SU-DHL-6 (cell line): ENCODE measurements around the gene TNP2.

Experiments
- H2AFZ ChIP-seq: fragments of 200-600 bp; sonication (generic); 2 replicates; pipeline ENCODE4 v1.6.1; 2014; ENCODE audit warnings: low read depth, mild to moderate bottlenecking, moderate library complexity, mixed read lengths, antibody characterized with exemption, low read length; ENCODE audit not compliant: severe bottlenecking
- H3F3A ChIP-seq: fragments of 200-600 bp; shearing (Covaris generic); 2 replicates; pipeline ENCODE4 v1.6.0; 2016; ENCODE audit warnings: antibody characterized with exemption, mild to moderate bottlenecking; ENCODE audit not compliant: insufficient read depth
- H3K27ac ChIP-seq: fragments of 200-600 bp; sonication (generic); 2 replicates; pipeline ENCODE4 v1.5.1; 2016; ENCODE audit warnings: low read depth, mild to moderate bottlenecking, low read length, moderate library complexity, mixed read lengths
- H3K27me3 ChIP-seq: fragments of 200-600 bp; sonication (generic), shearing (Covaris generic); 2 replicates; pipeline ENCODE4 v1.6.0; 2014; ENCODE audit warnings: mild to moderate bottlenecking, low read length
- H3K36me3 ChIP-seq: fragments of 200-600 bp; sonication (generic); 2 replicates; pipeline ENCODE4 v1.6.1; 2014; ENCODE audit warnings: mild to moderate bottlenecking, low read length, mixed read lengths
- H3K4me2 ChIP-seq: fragments of 300-600, 200-600 bp; shearing (Covaris generic), sonication (generic); 2 replicates; pipeline ENCODE4 v1.6.0; 2014; ENCODE audit warnings: low read length, low read depth, mild to moderate bottlenecking; ENCODE audit not compliant: poor library complexity, severe bottlenecking
- H3K4me3 ChIP-seq: fragments of 200-600 bp; sonication (generic); 2 replicates; pipeline ENCODE4 v1.5.1; 2014; ENCODE audit warnings: antibody characterized with exemption, low read length, mild to moderate bottlenecking, mixed read lengths; ENCODE audit not compliant: insufficient read depth, poor library complexity, severe bottlenecking
- H3K79me2 ChIP-seq: fragments of 200-600 bp; sonication (generic); 2 replicates; pipeline ENCODE4 v1.6.1; 2014; ENCODE audit warnings: mild to moderate bottlenecking, low read length, moderate library complexity; ENCODE audit not compliant: insufficient read depth
- H3K9ac ChIP-seq: fragments of 200-600 bp; sonication (generic); 2 replicates; pipeline ENCODE4 v1.7.0; 2014; ENCODE audit warnings: mild to moderate bottlenecking, low read length
- H3K9me2 ChIP-seq: fragments of 200-600 bp; sonication (generic); replicated peaks from 2 replicates; pipeline ENCODE4 v1.6.1; 2014; ENCODE audit warnings: low read length; ENCODE audit not compliant: insufficient read depth
- H3K9me3 ChIP-seq: fragments of 200-600 bp; sonication (generic); 2 replicates; pipeline ENCODE4 v1.6.1; 2014; ENCODE audit warnings: low read length, mixed read lengths; ENCODE audit not compliant: insufficient read depth
- H4K20me1 ChIP-seq: fragments of 200-600 bp; sonication (generic); 2 replicates; pipeline ENCODE4 v1.6.1; 2014; ENCODE audit warnings: low read depth, mild to moderate bottlenecking, antibody characterized with exemption, low read length, moderate library complexity, mixed read lengths
- CTCF ChIP-seq: fragments of 200-600 bp; sonication (generic); IDR thresholded peaks from one replicate; pipeline ENCODE4 v1.5.1; 2017; ENCODE audit warnings: antibody characterized with exemption, mild to moderate bottlenecking, low read length, moderate library complexity; ENCODE audit not compliant: insufficient read depth, poor library complexity, severe bottlenecking
- EZH2phosphoT487 ChIP-seq: fragments of 200-600 bp; sonication (generic), shearing (Covaris generic); conservative IDR thresholded peaks from 2 replicates; pipeline ENCODE4 v1.6.1; 2018; ENCODE audit warnings: mild to moderate bottlenecking, antibody characterized with exemption, low read length, moderate library complexity, mixed read lengths

The TNP2 gene

GRCh38 chr16:11270602-11271162 lies 1.6 kb upstream of the TNP2 start:
- Histone ChIP-seq H3K9ac (no peak overlapping the region), H3F3A (no peaks in the 10 kb centered on the region), H3K9me2 (no peaks in the 10 kb centered on the region), H3K79me2 (no peaks in the 10 kb centered on the region), H3K27ac (no peak overlapping the region), H3K4me2 (no peak overlapping the region), H3K4me3 (no peak overlapping the region), H4K20me1 (no peaks in the 10 kb centered on the region), H2AFZ (no peak overlapping the region), H3K27me3 (no peaks in the 10 kb centered on the region), H3K36me3 (no peaks in the 10 kb centered on the region), H3K9me3 (no peaks in the 10 kb centered on the region)
- TF ChIP-seq EZH2phosphoT487 (no peak), CTCF (no peak)

GRCh38 chr16:11265124-11265523 lies 4.0 kb downstream of the TNP2 start:
- no peak for TF ChIP-seq EZH2phosphoT487
- TF ChIP-seq CTCF: no peak

GRCh38 chr16:11264155-11264832 lies 4.8 kb downstream of the TNP2 start:
- H3K9me3 ChIP-seq: no peaks in the 10 kb centered on the region
- no peaks in the 10 kb centered on the region for H3K9me2 ChIP-seq
- no peaks in the 10 kb centered on the region for H3F3A ChIP-seq
- no peaks in the 10 kb centered on the region for H4K20me1 ChIP-seq
- no peaks in the 10 kb centered on the region for H3K27me3 ChIP-seq
- H3K4me3 ChIP-seq: no peak overlapping the region
- no peak overlapping the region for H2AFZ ChIP-seq
- H3K9ac ChIP-seq: no peak overlapping the region
- H3K4me2 ChIP-seq: no peak overlapping the region
- H3K36me3 ChIP-seq: no peaks in the 10 kb centered on the region
- no peak overlapping the region for H3K27ac ChIP-seq
- no peak for TF ChIP-seq CTCF
- no peak for TF ChIP-seq EZH2phosphoT487
- H3K79me2 ChIP-seq: no peaks in the 10 kb centered on the region

More at GRCh38 chr16:11265124-11265523, 4.0 kb downstream of the TNP2 start:
- Histone ChIP-seq H3K27me3 (no peaks in the 10 kb centered on the region), H3F3A (no peaks in the 10 kb centered on the region), H3K9me2 (no peaks in the 10 kb centered on the region), H4K20me1 (no peaks in the 10 kb centered on the region), H3K9ac (no peak overlapping the region), H3K9me3 (no peaks in the 10 kb centered on the region), H3K27ac (no peak overlapping the region), H3K79me2 (no peaks in the 10 kb centered on the region), H3K4me2 (no peak overlapping the region), H2AFZ (no peak overlapping the region), H3K4me3 (no peak overlapping the region), H3K36me3 (no peaks in the 10 kb centered on the region)
